Measurements from ENCODE around the gene JADE3.

- TF ChIP-seq, protein P1, sequence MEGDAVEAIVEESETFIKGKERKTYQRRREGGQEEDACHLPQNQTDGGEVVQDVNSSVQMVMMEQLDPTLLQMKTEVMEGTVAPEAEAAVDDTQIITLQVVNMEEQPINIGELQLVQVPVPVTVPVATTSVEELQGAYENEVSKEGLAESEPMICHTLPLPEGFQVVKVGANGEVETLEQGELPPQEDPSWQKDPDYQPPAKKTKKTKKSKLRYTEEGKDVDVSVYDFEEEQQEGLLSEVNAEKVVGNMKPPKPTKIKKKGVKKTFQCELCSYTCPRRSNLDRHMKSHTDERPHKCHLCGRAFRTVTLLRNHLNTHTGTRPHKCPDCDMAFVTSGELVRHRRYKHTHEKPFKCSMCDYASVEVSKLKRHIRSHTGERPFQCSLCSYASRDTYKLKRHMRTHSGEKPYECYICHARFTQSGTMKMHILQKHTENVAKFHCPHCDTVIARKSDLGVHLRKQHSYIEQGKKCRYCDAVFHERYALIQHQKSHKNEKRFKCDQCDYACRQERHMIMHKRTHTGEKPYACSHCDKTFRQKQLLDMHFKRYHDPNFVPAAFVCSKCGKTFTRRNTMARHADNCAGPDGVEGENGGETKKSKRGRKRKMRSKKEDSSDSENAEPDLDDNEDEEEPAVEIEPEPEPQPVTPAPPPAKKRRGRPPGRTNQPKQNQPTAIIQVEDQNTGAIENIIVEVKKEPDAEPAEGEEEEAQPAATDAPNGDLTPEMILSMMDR (conservative IDR thresholded peaks at IDR 0.05; ENCODE audit: low read depth in 2 of 2) = no peak
- no peak for TF ChIP-seq EZH2phosphoT487 (IDR thresholded peaks at IDR 0.05; ENCODE audit: unreplicated experiment)
- no peak for TF ChIP-seq POLR2AphosphoS5 (IDR thresholded peaks at IDR 0.05; ENCODE audit: low read depth)
- TF ChIP-seq CREB1 (CRISPR knock-in tag; IDR thresholded peaks at IDR 0.05; ENCODE audit: low read depth) = no peak
- TF ChIP-seq JUNB (IDR thresholded peaks at IDR 0.05; ENCODE audit: unreplicated experiment) = no peak
- no peak for TF ChIP-seq EZH2 (IDR thresholded peaks at IDR 0.05; ENCODE audit: low read depth, unreplicated experiment)
- TF ChIP-seq ETS1 (IDR thresholded peaks at IDR 0.05) = no peak
- TF ChIP-seq, protein P2, sequence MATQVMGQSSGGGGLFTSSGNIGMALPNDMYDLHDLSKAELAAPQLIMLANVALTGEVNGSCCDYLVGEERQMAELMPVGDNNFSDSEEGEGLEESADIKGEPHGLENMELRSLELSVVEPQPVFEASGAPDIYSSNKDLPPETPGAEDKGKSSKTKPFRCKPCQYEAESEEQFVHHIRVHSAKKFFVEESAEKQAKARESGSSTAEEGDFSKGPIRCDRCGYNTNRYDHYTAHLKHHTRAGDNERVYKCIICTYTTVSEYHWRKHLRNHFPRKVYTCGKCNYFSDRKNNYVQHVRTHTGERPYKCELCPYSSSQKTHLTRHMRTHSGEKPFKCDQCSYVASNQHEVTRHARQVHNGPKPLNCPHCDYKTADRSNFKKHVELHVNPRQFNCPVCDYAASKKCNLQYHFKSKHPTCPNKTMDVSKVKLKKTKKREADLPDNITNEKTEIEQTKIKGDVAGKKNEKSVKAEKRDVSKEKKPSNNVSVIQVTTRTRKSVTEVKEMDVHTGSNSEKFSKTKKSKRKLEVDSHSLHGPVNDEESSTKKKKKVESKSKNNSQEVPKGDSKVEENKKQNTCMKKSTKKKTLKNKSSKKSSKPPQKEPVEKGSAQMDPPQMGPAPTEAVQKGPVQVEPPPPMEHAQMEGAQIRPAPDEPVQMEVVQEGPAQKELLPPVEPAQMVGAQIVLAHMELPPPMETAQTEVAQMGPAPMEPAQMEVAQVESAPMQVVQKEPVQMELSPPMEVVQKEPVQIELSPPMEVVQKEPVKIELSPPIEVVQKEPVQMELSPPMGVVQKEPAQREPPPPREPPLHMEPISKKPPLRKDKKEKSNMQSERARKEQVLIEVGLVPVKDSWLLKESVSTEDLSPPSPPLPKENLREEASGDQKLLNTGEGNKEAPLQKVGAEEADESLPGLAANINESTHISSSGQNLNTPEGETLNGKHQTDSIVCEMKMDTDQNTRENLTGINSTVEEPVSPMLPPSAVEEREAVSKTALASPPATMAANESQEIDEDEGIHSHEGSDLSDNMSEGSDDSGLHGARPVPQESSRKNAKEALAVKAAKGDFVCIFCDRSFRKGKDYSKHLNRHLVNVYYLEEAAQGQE (IDR thresholded peaks at IDR 0.05; ENCODE audit: unreplicated experiment) = no peak
- no peak for TF ChIP-seq ZNF462 (CRISPR knock-in tag; IDR thresholded peaks at IDR 0.05)
- TF ChIP-seq NANOG (IDR thresholded peaks at IDR 0.05; ENCODE audit: borderline replicate concordance) = no peak
- no peak for TF ChIP-seq ZNF331 (CRISPR knock-in tag; IDR thresholded peaks at IDR 0.05; ENCODE audit: low read depth)
- TF ChIP-seq ZNF114 (CRISPR knock-in tag; IDR thresholded peaks at IDR 0.05) = no peak
- no peak for TF ChIP-seq STAT1 (IDR thresholded peaks at IDR 0.05; ENCODE audit: unreplicated experiment)
Measured at GRCh38 chrX:46957297-46957696, 45.1 kb downstream of the JADE3 start.

Data from GM23338 (cell line).